SHP77 treated with DMSO at 0.1 percent for 48 hours (cell line): ENCODE measurements around the gene CCDC93.

Experiments used
- DNase-seq: peaks from one replicate; lab custom pipeline; 2025; lab: John Stamatoyannopoulos, UW

Gene CCDC93

GRCh38 chr2:117989854-117990438 is 23.9 kb downstream of the CCDC93 start:
- no peak for DNase-seq

GRCh38 chr2:117987121-117987520 is 26.7 kb downstream of the CCDC93 start:
- no peak for DNase-seq

- no peak for DNase-seq
These were observed 28.8 kb downstream of the CCDC93 start for GRCh38 chr2:117985092-117985491.

GRCh38 chr2:117984208-117984607 is 29.7 kb downstream of the CCDC93 start:
- no peak for DNase-seq

GRCh38 chr2:117983040-117983439 is 30.8 kb downstream of the CCDC93 start:
- no peak for DNase-seq

GRCh38 chr2:117982376-117983033 is 31.4 kb downstream of the CCDC93 start:
- DNase-seq = no peak

GRCh38 chr2:117981810-117982209 is 32.1 kb downstream of the CCDC93 start:
- DNase-seq = no peak

- no peak for DNase-seq
These were observed 32.8 kb downstream of the CCDC93 start for GRCh38 chr2:117980783-117981676.

- no peak for DNase-seq
These were observed 33.8 kb downstream of the CCDC93 start for GRCh38 chr2:117979911-117980701.

GRCh38 chr2:117977696-117978095 is 36.2 kb downstream of the CCDC93 start:
- no peak for DNase-seq

- DNase-seq = no peak
These were observed 37.3 kb downstream of the CCDC93 start for GRCh38 chr2:117976581-117976980.

GRCh38 chr2:117973498-117974082 is 40.3 kb downstream of the CCDC93 start:
- DNase-seq = no peak

- no peak for DNase-seq
These were observed 41.3 kb downstream of the CCDC93 start for GRCh38 chr2:117972476-117973123.

GRCh38 chr2:117968722-117969121 is 45.1 kb downstream of the CCDC93 start:
- no peak for DNase-seq

GRCh38 chr2:117967977-117968718 is 45.7 kb downstream of the CCDC93 start:
- no peak for DNase-seq

GRCh38 chr2:117963446-117963845 is 50.4 kb downstream of the CCDC93 start:
- DNase-seq = no peak

GRCh38 chr2:117961201-117961600 is 52.7 kb downstream of the CCDC93 start:
- no peak for DNase-seq

- no peak for DNase-seq
These were observed 53.6 kb downstream of the CCDC93 start for GRCh38 chr2:117960231-117960630.

GRCh38 chr2:117958186-117958585 is 55.7 kb downstream of the CCDC93 start:
- no peak for DNase-seq

- DNase-seq = no peak
These were observed 56.3 kb downstream of the CCDC93 start for GRCh38 chr2:117957616-117958015.
